Hepatocyte (in vitro differentiated cells): ENCODE measurements around the gene TMEM174. TPM values are rescaled to one million over a fixed set of nuclear protein-coding genes. Genes with fewer than 3 reads are reported as not detected.

ENCODE experiments used
- DNase-seq: peaks from one replicate; pipeline ENCODE4 v3.0.0-alpha.2; 2016; ENCODE audit warnings: low spot score
- H2AFZ ChIP-seq: fragments of 200-600 bp; sonication (generic); 2 replicates; pipeline ENCODE4 v1.6.0; 2016; ENCODE audit warnings: antibody characterized with exemption, mild to moderate bottlenecking
- H3K27ac ChIP-seq: fragments of 200-600 bp; sonication (generic); 2 replicates; pipeline ENCODE4 v1.5.1; 2016; ENCODE audit warnings: mild to moderate bottlenecking
- H3K27me3 ChIP-seq: fragments of 200-600 bp; sonication (generic); 2 replicates; pipeline ENCODE4 v1.6.1; 2016
- H3K36me3 ChIP-seq: fragments of 200-600 bp; sonication (generic); replicated peaks from 2 replicates; pipeline ENCODE4 v1.5.1; 2016; ENCODE audit warnings: low read depth; ENCODE audit not compliant: insufficient read depth
- H3K4me1 ChIP-seq: fragments of 200-600 bp; sonication (generic); 2 replicates; pipeline ENCODE4 v1.5.1; 2016; ENCODE audit warnings: mild to moderate bottlenecking, moderate library complexity; ENCODE audit not compliant: insufficient read depth
- H3K4me2 ChIP-seq: fragments of 200-600 bp; sonication (generic); 2 replicates; pipeline ENCODE4 v1.6.0; 2016
- H3K4me3 ChIP-seq: fragments of 200-600 bp; sonication (generic); 2 replicates; pipeline ENCODE4 v1.5.1; 2016; ENCODE audit warnings: mild to moderate bottlenecking
- H3K79me2 ChIP-seq: fragments of 200-600 bp; sonication (generic); 2 replicates; pipeline ENCODE4 v1.6.0; 2017; ENCODE audit warnings: mild to moderate bottlenecking
- H3K9me2 ChIP-seq: fragments of 200-600 bp; sonication (generic); replicated peaks from 2 replicates; pipeline ENCODE4 v1.6.0; 2017; ENCODE audit warnings: mild to moderate bottlenecking; ENCODE audit not compliant: insufficient read depth
- H3K9me3 ChIP-seq: fragments of 200-600 bp; sonication (generic); 2 replicates; pipeline ENCODE4 v1.5.1; 2016; ENCODE audit warnings: low read depth, mild to moderate bottlenecking
- H4K20me1 ChIP-seq: fragments of 200-600 bp; sonication (generic); 2 replicates; pipeline ENCODE4 v1.6.0; 2016; ENCODE audit warnings: mild to moderate bottlenecking; ENCODE audit not compliant: insufficient read depth, poor library complexity, severe bottlenecking
- CTCF ChIP-seq: fragments of 200-600 bp; sonication (generic); IDR thresholded peaks from 2 replicates; pipeline ENCODE4 v1.5.1; 2016; ENCODE audit warnings: antibody characterized with exemption, mild to moderate bottlenecking; ENCODE audit not compliant: poor library complexity
- EZH2 ChIP-seq: fragments of 200-600 bp; sonication (generic); IDR thresholded peaks from 2 replicates; pipeline ENCODE4 v1.6.1; 2016; ENCODE audit warnings: antibody characterized with exemption, mild to moderate bottlenecking, borderline replicate concordance
- EZH2phosphoT487 ChIP-seq: fragments of 200-600 bp; sonication (generic); IDR thresholded peaks from one replicate; pipeline ENCODE4 v1.6.1; 2018; ENCODE audit warnings: antibody characterized with exemption, mild to moderate bottlenecking, low read depth, moderate library complexity; ENCODE audit not compliant: unreplicated experiment, severe bottlenecking
- WGBS: methylation state at CpG from one replicate; pipeline ENCODE4 v1.1.6; 2016; ENCODE audit warnings: low lambda C conversion rate; ENCODE audit errors: missing lambda C conversion rate; 5-methylcytosine and 5-hydroxymethylcytosine counted together
- polyA plus RNA-seq: library from polyadenylated mRNA; unstranded; fragments of >200 nt; fragmentation: Nextera tagmentation; extraction: Ambion mirVana; gene quantifications from 2 replicates; pipeline ENCODE4 v1.2.1, GENCODE V29; 2016
- total RNA-seq: library from RNA; depleted of rRNA; stranded (reverse); fragments of >200 nt; gene quantifications from 2 replicates; pipeline ENCODE4 v1.2.3, GENCODE V29; 2014

TMEM174 gene
- total and polyA plus RNA-seq, 2 experiments from 2014 or later, result not detected

- H3K27ac ChIP-seq, result no peak overlapping the region
- no peak for DNase-seq
- TF ChIP-seq CTCF (no peak), EZH2 (no peak), EZH2phosphoT487 (no peak)
- H3K27me3 ChIP-seq, result peaks cover 6% of the 10 kb centered on the region
- no peak overlapping the region for H2AFZ ChIP-seq
- H3K4me2 ChIP-seq, result no peak overlapping the region
- H3K36me3 ChIP-seq, result no peaks in the 10 kb centered on the region
- no peaks in the 10 kb centered on the region for H3K79me2 ChIP-seq
- H4K20me1 ChIP-seq, result no peaks in the 10 kb centered on the region
- H3K9me2 ChIP-seq, result no peaks in the 10 kb centered on the region
- no peaks in the 10 kb centered on the region for H3K9me3 ChIP-seq
- H3K4me1 ChIP-seq, result no peaks in the 10 kb centered on the region
- 96% methylated on average over 5 of the region's 5 CpGs for WGBS
- no peak overlapping the region for H3K4me3 ChIP-seq
These were observed 43.9 kb upstream of the TMEM174 start for GRCh38 chr5:73129143-73129542.

GRCh38 chr5:73130811-73131210 lies 42.2 kb upstream of the TMEM174 start:
- TF ChIP-seq EZH2phosphoT487 (no peak), EZH2 (no peak), CTCF (no peak)
- Histone ChIP-seq H3K4me3 (no peak overlapping the region), H3K36me3 (no peaks in the 10 kb centered on the region), H2AFZ (no peak overlapping the region), H4K20me1 (no peaks in the 10 kb centered on the region), H3K79me2 (no peaks in the 10 kb centered on the region), H3K4me2 (no peak overlapping the region), H3K27me3 (no peaks in the 10 kb centered on the region), H3K27ac (no peak overlapping the region), H3K9me3 (no peaks in the 10 kb centered on the region), H3K4me1 (no peaks in the 10 kb centered on the region), H3K9me2 (no peaks in the 10 kb centered on the region)
- 57% methylated on average over 1 of the region's 1 CpG for WGBS
- no peak for DNase-seq

- H3K4me1 ChIP-seq, result no peaks in the 10 kb centered on the region
- no peak overlapping the region for H3K4me3 ChIP-seq
- TF ChIP-seq CTCF, result no peak
- no peak for TF ChIP-seq EZH2phosphoT487
- TF ChIP-seq EZH2, result no peak
- no peaks in the 10 kb centered on the region for H3K36me3 ChIP-seq
- H3K9me2 ChIP-seq, result no peaks in the 10 kb centered on the region
- no peak overlapping the region for H3K4me2 ChIP-seq
- no peaks in the 10 kb centered on the region for H3K9me3 ChIP-seq
- no peak for DNase-seq
- H4K20me1 ChIP-seq, result no peaks in the 10 kb centered on the region
- WGBS, result 75% methylated on average over 3 of the region's 3 CpGs
- no peak overlapping the region for H2AFZ ChIP-seq
- no peaks in the 10 kb centered on the region for H3K27me3 ChIP-seq
- H3K27ac ChIP-seq, result no peak overlapping the region
- no peaks in the 10 kb centered on the region for H3K79me2 ChIP-seq
These were observed 41.1 kb upstream of the TMEM174 start for GRCh38 chr5:73131711-73132425.

GRCh38 chr5:73132759-73133158 lies 40.2 kb upstream of the TMEM174 start:
- no peaks in the 10 kb centered on the region for H3K4me1 ChIP-seq
- H3K27ac ChIP-seq, result no peak overlapping the region
- H3K36me3 ChIP-seq, result no peaks in the 10 kb centered on the region
- no peak overlapping the region for H3K4me2 ChIP-seq
- H3K9me2 ChIP-seq, result no peaks in the 10 kb centered on the region
- no peaks in the 10 kb centered on the region for H4K20me1 ChIP-seq
- no peak overlapping the region for H3K4me3 ChIP-seq
- no peak for DNase-seq
- H3K9me3 ChIP-seq, result no peaks in the 10 kb centered on the region
- WGBS, result 82% methylated on average over 2 of the region's 2 CpGs
- H3K79me2 ChIP-seq, result no peaks in the 10 kb centered on the region
- no peak for TF ChIP-seq EZH2phosphoT487
- no peak for TF ChIP-seq EZH2
- no peak for TF ChIP-seq CTCF
- H2AFZ ChIP-seq, result no peak overlapping the region
- no peaks in the 10 kb centered on the region for H3K27me3 ChIP-seq
